Measurements from ENCODE around the gene SERPINA9. TPM values are rescaled to one million over a fixed set of nuclear protein-coding genes. Genes with fewer than 3 reads are reported as not detected.

SERPINA9 gene
- polyA plus RNA-seq, 1 experiment = 0.05 TPM

GRCh38 chr14:94464290-94464689 is 11.7 kb downstream of the SERPINA9 start:
- Histone ChIP-seq H3K9me3 (ENCODE audit: control insufficient read depth, insufficient read depth, low read length) (no peaks in the 10 kb centered on the region; the same call in 1 of the 2 replicates), H3K27ac (ENCODE audit: low read depth, low read length) (no peak overlapping the region), H3K27me3 (ENCODE audit: control insufficient read depth, insufficient read depth, low read length) (peaks cover 3% of the 10 kb centered on the region), H3K4me3 (ENCODE audit: low read depth, low read length) (no peak overlapping the region)
- no peak for TF ChIP-seq CTCF (IDR thresholded peaks at IDR 0.05; ENCODE audit: low read depth, low read length)
- ChIA-PET POLR2A (no interaction called here), CTCF (interaction anchor here (1.6 kb wide), 1 partner anchor 22 kb away, joined by 6 read pairs; no protein-coding TSS in a partner anchor)
- no peak for DNase-seq (ENCODE audit: low read depth, low spot score)

GRCh38 chr14:94462763-94463572 is 13.0 kb downstream of the SERPINA9 start:
- CTCF ChIA-PET = interaction anchor here (0.6 to 1.6 kb wide), 2 partner anchors 23 to 29 kb away, joined by 5 to 6 read pairs; no protein-coding TSS in a partner anchor

GRCh38 chr14:94462219-94462551 is 13.8 kb downstream of the SERPINA9 start:
- ChIA-PET POLR2A (no interaction called here), CTCF (interaction anchor here (0.6 kb wide), 1 partner anchor 28 kb away, joined by 5 read pairs; no protein-coding TSS in a partner anchor)
- TF ChIP-seq CTCF (IDR thresholded peaks at IDR 0.05; ENCODE audit: low read depth, low read length) = no peak
- Histone ChIP-seq H3K9me3 (ENCODE audit: control insufficient read depth, insufficient read depth, low read length) (no peaks in the 10 kb centered on the region; the same call in 1 of the 2 replicates), H3K4me3 (ENCODE audit: low read depth, low read length) (no peak overlapping the region), H3K27me3 (ENCODE audit: control insufficient read depth, insufficient read depth, low read length) (peaks cover 3% of the 10 kb centered on the region), H3K27ac (ENCODE audit: low read depth, low read length) (no peak overlapping the region)
- no peak for DNase-seq (ENCODE audit: low read depth, low spot score)

More at GRCh38 chr14:94462763-94463572, 13.0 kb downstream of the SERPINA9 start:
- POLR2A ChIA-PET = no interaction called here
- Histone ChIP-seq H3K4me3 (ENCODE audit: low read depth, low read length) (no peak overlapping the region), H3K9me3 (ENCODE audit: control insufficient read depth, insufficient read depth, low read length) (no peaks in the 10 kb centered on the region; the same call in 1 of the 2 replicates), H3K27ac (ENCODE audit: low read depth, low read length) (no peak overlapping the region), H3K27me3 (ENCODE audit: control insufficient read depth, insufficient read depth, low read length) (peaks cover 3% of the 10 kb centered on the region)
- DNase-seq (ENCODE audit: low read depth, low spot score) = no peak
- no peak for TF ChIP-seq CTCF (IDR thresholded peaks at IDR 0.05; ENCODE audit: low read depth, low read length)

- Histone ChIP-seq H3K27me3 (ENCODE audit: control insufficient read depth, insufficient read depth, low read length) (peaks cover 3% of the 10 kb centered on the region), H3K4me3 (ENCODE audit: low read depth, low read length) (no peak overlapping the region), H3K9me3 (ENCODE audit: control insufficient read depth, insufficient read depth, low read length) (no peaks in the 10 kb centered on the region; the same call in 1 of the 2 replicates), H3K27ac (ENCODE audit: low read depth, low read length) (no peak overlapping the region)
- ChIA-PET CTCF (no interaction called here), POLR2A (no interaction called here)
- no peak for TF ChIP-seq CTCF (IDR thresholded peaks at IDR 0.05; ENCODE audit: low read depth, low read length)
- no peak for DNase-seq (ENCODE audit: low read depth, low spot score)
These were observed 14.3 kb downstream of the SERPINA9 start for GRCh38 chr14:94461526-94462218.

Measured in AG04450 (cell line).